Left ventricle myocardium inferior (tissue), 1 donor: ENCODE measurements around the gene NBEA. TPM values are rescaled to one million over a fixed set of nuclear protein-coding genes. Genes with fewer than 3 reads are reported as not detected.

ENCODE experiments used
- DNase-seq: peaks from one replicate; pipeline ENCODE4 v3.0.0-alpha.2; 2020
- H3K27ac ChIP-seq: fragments of 200-600 bp; replicated peaks from 2 replicates; pipeline ENCODE4 v1.8.0; 2021
- H3K27me3 ChIP-seq: fragments of 200-600 bp; 2 replicates; pipeline ENCODE4 v1.8.0; 2021; ENCODE audit warnings: low read depth
- H3K36me3 ChIP-seq: fragments of 200-600 bp; 2 replicates; pipeline ENCODE4 v1.8.0; 2021
- H3K4me1 ChIP-seq: fragments of 200-600 bp; 2 replicates; pipeline ENCODE4 v1.8.0; 2021
- H3K4me3 ChIP-seq: fragments of 200-600 bp; 2 replicates; pipeline ENCODE4 v1.8.0; 2021; ENCODE audit warnings: mild to moderate bottlenecking, moderate library complexity
- H3K9me3 ChIP-seq: fragments of 200-600 bp; replicated peaks from 2 replicates; pipeline ENCODE4 v1.8.0; 2021
- CTCF ChIP-seq: fragments of 200-600 bp; IDR thresholded peaks from 2 replicates; pipeline ENCODE4 v1.8.0; 2021; ENCODE audit warnings: antibody characterized with exemption, mild to moderate bottlenecking, borderline replicate concordance
- intact Hi-C: fragments of 100-400 bp; cut with micrococcal nuclease; formaldehyde crosslinking; loops from one replicate; pipeline ENCODE4 v1.11.0; 2022
- total RNA-seq: library from RNA; stranded (reverse); fragmentation: NEBNext Ultra II Directional; extraction: Animal tissue kit (Norgen Biotek cat#: 25700); gene quantifications from one replicate; pipeline ENCODE4 v1.2.1, GENCODE V29; 2021
- donor health status: DM: no; HTN: yes; CAD: no; lungs with severe emphysema.

Gene NBEA
- total RNA-seq, 1 donor from 2014 or later: 21.0 TPM

GRCh38 chr13:35694549-35695447, 752.7 kb downstream of the NBEA start:
- no peak overlapping the region for H3K27ac ChIP-seq
- no peaks in the 10 kb centered on the region for H3K9me3 ChIP-seq
- no peak for DNase-seq
- no peaks in the 10 kb centered on the region for H3K36me3 ChIP-seq
- no peak for TF ChIP-seq CTCF
- H3K27me3 ChIP-seq: peaks cover 6% of the 10 kb centered on the region
- H3K4me3 ChIP-seq: no peak overlapping the region
- intact Hi-C loops: no loop called here
- H3K4me1 ChIP-seq: no peaks in the 10 kb centered on the region

GRCh38 chr13:35695448-35695770, 753.3 kb downstream of the NBEA start:
- Histone ChIP-seq H3K4me3 (no peak overlapping the region), H3K4me1 (no peaks in the 10 kb centered on the region), H3K27me3 (peaks cover 7% of the 10 kb centered on the region), H3K27ac (no peak overlapping the region), H3K36me3 (no peaks in the 10 kb centered on the region), H3K9me3 (no peaks in the 10 kb centered on the region)
- intact Hi-C loops: no loop called here
- DNase-seq: no peak
- TF ChIP-seq CTCF: no peak

- peaks cover 24% of the 10 kb centered on the region for H3K27me3 ChIP-seq
- TF ChIP-seq CTCF: no peak
- H3K36me3 ChIP-seq: no peaks in the 10 kb centered on the region
- intact Hi-C loops: no loop called here
- no peaks in the 10 kb centered on the region for H3K4me1 ChIP-seq
- no peak for DNase-seq
- H3K4me3 ChIP-seq: no peak overlapping the region
- H3K9me3 ChIP-seq: no peaks in the 10 kb centered on the region
- H3K27ac ChIP-seq: no peak overlapping the region
These were observed 755.2 kb downstream of the NBEA start for GRCh38 chr13:35697186-35697730.

GRCh38 chr13:35698911-35699576, 757.0 kb downstream of the NBEA start:
- no peak overlapping the region for H3K4me3 ChIP-seq
- intact Hi-C loops: no loop called here
- H3K9me3 ChIP-seq: no peaks in the 10 kb centered on the region
- no peak for TF ChIP-seq CTCF
- H3K27me3 ChIP-seq: peaks cover 24% of the 10 kb centered on the region
- H3K4me1 ChIP-seq: no peaks in the 10 kb centered on the region
- H3K27ac ChIP-seq: no peak overlapping the region
- H3K36me3 ChIP-seq: no peaks in the 10 kb centered on the region
- no peak for DNase-seq

GRCh38 chr13:35699825-35700510, 757.9 kb downstream of the NBEA start:
- no peaks in the 10 kb centered on the region for H3K4me1 ChIP-seq
- H3K9me3 ChIP-seq: no peaks in the 10 kb centered on the region
- DNase-seq: no peak
- H3K4me3 ChIP-seq: no peak overlapping the region
- H3K27me3 ChIP-seq: peaks cover 24% of the 10 kb centered on the region
- H3K36me3 ChIP-seq: no peaks in the 10 kb centered on the region
- intact Hi-C loops: no loop called here
- no peak for TF ChIP-seq CTCF
- no peak overlapping the region for H3K27ac ChIP-seq
